OCI-M2 (cell line): ENCODE data around the gene TSPO2.
A peak's percentile ranks its signal among the peaks of the same experiment; 100 is the strongest.

Source experiments
- DNase-seq: peaks from one replicate; lab custom pipeline; 2025; ENCODE audit not compliant: unreplicated experiment; lab: John Stamatoyannopoulos, UW

The TSPO2 gene

DNA sequence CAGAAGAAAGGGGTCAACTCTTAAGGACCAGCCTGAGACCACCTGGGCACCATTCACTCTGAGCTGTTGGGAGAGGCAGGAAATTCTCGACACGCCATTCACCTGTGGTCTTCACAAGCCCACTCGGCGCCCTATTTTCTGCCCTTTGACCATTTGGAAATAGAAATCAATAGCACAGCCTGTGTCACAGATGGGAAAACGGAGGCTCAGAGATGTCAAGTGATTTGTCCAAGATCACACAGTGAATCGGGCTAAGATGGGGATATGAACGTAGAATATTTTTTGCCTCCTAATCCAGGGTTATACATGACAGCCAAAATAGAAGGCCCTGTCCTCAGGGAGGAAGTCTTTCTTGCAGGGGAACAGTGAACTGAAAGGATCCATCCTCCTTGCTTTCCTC lies 7.7 kb downstream of the TSPO2 start:
- DNase-seq: no peak

DNA sequence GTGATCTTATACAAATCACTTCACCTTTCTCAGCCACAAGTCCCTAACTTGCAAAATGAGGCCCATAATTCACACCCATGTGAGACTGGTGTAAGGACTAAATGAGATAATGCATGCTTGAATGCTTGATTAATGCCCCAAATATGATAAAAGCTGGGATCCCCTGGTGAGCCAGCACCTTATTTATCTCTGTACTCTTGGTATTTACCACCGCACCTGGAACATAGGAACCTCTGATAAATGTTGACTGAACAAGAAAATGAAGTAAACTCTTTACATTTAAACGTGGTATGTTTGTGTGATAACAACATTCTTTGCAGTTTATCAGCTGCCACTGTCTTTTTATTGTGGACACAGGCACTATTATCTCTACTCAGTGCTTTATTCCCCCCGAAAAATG lies 8.3 kb downstream of the TSPO2 start:
- no peak for DNase-seq

DNA sequence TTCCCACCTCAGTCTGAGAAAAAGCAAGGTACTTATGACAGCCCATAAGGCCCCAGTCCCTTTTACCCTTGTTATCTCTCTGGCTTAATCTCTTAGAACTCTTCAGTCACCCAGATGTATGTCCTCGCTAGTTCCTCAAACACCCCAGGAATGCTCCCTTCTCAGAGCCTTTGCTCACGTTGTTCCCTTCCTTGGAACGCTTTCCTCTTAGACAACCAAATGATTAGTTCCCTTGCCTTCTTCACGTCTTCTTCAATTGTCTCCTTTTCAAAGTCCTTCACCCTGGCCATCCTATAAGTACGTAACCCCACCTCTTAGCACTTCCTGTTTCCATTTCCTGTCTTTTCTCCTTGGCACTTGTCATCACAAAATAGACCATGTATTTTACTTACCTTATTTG lies 9.6 kb downstream of the TSPO2 start:
- no peak for DNase-seq

DNA sequence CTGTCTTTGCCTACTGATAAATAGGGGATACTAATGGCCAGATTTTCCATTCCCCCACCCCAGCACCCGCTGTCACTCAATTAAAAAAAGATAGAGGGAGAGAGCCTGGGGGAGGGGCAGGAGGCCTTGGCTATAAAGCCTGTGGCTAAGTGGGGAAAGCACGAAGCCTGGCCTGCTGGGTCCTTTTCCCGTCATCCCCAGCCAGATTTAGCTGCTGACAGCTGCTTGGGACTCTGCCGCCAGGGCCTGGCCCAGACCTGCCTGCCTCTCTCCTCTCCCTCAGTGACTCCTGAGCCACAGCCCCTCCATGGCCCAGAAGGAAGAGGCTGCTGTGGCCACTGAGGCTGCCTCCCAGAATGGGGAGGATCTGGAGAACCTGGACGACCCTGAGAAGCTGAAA lies 10.8 kb downstream of the TSPO2 start, which contains the start of gene APOBEC2:
APOBEC2 (plus strand) TSS at position 162 of the 400 bp plus-strand sequence; CDS start at position 308, 146 bp downstream.
- no peak for DNase-seq

DNA sequence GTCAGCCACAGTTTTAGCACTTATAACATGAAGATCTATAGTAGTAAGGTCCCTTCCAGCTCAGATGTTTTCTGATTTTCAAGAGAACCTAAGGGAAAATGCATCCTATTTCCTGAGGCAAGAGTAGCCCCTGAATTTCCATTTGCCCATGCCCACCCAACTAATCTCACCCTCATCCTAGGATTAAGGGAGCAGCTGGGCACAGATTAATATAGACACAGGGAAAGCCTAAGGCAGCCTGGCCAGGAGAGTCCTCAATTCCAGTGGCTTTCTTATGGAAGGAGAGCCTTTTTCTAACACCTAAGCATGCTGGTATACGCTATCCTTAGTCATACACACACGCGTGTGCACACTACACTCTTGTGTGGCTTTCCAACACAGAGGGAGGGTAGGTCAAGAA lies 12.2 kb downstream of the TSPO2 start:
- DNase-seq: no peak

DNA sequence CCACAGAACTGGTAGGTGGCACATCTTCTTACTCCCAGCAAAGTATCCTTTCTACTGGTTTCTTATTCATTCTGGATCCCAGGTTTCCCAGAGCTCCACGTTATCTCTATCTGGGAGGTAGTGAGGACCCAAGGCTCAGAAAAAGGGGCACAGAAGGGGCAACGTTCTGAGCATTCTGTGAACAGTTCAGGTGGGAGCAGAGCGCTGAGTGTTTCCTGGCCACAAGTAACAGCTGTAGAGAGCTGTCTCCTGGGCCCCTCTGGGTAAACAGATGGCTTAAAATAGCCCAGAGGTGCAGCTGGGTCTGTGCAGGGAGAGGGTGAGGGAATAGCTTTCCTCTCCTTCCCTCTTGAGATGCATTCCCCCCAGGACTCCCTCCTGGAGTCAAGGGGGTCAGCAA lies 12.9 kb downstream of the TSPO2 start:
- DNase-seq: no peak

DNA sequence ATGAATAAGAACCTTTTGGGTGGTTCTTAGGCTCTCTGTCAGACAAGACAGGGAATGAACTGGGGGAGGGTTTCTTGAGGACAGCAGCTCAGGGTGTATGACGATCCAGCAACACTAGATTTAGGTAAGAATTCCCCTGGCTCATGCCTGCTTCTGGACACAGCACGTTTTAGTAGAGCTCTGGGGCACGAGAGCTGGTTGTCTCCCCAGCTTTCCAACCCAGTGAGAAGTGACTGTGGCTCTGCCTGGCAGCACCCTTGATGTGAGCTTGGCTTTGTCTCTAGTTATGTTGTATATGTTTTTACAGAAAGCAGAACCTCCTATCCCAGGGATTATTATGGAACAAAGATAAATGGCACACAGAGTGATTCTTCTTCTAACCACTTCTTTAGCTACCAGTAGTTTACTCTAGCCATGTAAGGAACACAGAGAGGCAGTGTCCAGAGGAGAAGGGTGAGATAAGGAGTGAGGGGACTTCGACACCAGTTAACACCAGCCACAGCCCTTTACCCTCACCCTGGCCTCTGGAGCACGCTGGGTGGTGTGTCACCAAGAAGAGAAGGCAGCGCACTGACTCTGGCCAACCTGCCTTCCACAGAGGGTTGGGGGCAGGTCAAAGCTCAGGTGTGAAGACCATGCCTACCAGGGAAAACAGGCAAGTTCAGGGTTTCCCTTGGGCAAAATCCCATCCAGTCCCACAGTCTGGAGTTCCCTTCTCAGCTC lies 14.7 kb downstream of the TSPO2 start:
- DNase-seq: no peak

DNA sequence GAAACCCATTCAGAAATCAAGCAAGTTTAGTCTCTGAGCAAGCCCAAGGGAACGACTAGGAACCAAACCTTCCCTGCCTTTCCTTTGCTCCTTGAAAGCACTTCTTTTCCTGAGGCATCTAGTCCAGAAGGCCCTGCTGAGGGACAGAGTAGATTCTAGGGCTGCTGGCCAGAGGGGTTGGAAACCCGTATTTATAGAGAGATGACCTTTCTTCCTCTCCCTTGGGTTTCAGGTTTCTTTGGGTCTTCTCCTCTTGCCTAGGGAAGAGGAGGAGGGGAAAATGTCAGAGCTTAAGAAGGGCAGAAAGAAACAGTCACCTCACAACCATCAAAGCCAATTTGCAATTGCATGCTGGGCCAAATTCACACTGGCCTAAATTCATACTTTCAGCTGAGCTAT lies 16.5 kb downstream of the TSPO2 start:
- no peak for DNase-seq

DNA sequence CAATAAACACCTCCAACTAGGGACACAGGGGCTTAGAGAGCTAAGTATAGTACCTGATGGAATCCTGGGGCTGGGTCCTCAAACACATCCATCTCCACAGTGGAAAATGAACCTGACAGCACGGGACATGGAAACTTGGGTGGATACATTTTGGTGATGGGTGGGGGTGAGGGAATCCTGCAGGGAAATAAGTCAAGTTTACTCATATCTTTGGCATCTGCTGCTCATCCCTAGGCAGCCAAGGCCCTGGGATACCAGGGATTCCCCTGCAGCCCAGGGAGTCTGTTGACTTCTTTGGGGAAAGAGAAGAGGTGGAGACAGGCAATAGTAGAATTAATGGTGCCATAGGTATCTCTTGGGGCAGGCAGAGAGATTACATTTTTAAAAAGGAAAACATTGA lies 17.3 kb downstream of the TSPO2 start:
- no peak for DNase-seq

DNA sequence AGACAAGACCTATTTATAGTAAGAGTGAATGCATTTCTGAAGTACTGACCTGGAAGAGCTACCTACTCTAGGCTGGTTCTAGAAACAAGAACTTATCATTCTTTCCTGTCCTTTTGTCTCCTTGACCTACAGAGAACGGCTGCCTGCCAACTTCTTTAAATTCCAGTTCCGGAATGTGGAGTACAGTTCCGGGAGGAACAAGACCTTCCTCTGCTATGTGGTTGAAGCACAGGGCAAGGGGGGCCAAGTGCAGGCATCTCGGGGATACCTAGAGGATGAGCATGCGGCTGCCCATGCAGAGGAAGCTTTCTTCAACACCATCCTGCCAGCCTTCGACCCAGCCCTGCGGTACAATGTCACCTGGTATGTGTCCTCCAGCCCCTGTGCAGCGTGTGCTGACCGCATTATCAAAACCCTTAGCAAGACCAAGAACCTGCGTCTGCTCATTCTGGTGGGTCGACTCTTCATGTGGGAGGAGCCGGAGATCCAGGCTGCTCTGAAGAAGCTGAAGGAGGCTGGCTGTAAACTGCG lies 19.0 kb downstream of the TSPO2 start:
- DNase-seq: no peak

DNA sequence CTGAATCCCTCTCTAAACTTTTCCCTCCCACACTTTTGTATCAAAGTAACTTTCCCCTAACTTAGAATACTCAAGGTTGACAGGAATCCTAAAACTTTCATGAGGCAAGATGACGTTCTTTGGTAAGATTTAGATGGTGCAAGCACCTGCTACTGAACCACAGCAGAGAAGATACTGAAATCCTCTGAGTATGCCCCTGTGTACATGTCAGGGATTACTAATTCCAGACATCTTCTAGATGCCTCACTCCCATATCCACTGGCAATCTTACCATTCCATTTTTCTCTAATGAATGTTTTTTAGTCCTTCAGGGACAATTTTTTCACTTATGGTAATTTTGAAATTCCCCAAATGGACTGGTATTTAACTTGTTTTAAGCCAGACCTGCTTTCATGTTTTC lies 19.8 kb downstream of the TSPO2 start:
- no peak for DNase-seq

DNA sequence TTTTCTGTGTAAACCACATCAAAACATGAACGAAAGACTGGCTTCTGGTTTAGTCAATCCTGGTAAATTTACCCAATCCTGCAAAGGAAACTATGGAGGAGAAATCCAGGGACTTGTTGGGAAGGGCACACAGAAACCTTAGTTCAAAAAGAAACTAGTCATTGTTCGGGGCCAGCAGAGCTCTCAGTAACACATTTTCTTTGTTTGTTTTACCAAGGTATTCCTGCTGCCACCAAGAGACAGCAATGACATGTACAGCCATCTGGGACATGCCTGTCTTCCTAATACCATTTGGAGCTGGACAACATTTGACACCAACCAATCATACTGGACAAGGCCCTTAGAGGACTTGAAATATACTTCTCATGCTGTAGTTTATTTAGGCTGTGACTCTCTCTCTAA lies 21.6 kb downstream of the TSPO2 start:
- DNase-seq: no peak

DNA sequence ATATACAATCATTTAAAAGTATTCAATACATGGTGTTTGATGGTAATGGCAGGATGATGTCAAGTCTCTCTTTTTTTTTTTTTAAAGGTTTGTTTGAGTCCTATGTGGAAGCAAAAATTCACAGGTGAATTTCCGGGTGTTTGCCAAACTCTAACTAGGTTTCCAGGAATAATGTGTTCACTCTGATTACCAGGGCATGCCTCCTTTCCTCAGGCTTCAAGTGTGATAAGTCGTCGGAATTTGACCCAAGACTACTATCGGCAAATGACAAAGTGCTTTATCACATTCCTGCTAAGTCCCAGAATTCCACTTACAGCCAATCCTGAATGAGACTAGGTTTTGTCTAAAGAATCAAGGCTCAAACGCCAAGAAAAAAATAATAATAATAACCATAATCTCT lies 22.6 kb downstream of the TSPO2 start:
- DNase-seq: no peak

DNA sequence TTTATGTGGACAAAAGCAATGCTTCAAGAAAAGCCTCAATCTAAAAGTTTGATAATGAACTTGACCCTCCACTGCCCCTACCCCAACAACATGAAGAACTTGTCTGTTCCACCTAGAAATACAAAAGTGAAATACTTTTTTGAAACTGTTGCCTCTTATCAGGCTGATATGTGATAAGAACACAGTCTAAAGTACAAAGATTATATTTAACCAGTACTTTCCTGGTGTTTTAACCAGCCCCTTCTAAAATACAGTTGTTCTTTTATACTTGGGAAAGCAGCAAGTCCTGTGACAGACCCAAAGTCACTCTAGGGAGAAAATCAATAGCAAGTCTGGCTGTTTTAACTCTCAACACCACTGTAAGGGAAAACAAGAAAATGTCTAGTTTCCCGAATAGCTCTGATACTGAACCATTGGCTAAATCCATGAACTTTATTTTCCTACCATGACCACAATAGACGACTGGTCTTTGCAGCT lies 23.3 kb downstream of the TSPO2 start:
- no peak for DNase-seq

DNA sequence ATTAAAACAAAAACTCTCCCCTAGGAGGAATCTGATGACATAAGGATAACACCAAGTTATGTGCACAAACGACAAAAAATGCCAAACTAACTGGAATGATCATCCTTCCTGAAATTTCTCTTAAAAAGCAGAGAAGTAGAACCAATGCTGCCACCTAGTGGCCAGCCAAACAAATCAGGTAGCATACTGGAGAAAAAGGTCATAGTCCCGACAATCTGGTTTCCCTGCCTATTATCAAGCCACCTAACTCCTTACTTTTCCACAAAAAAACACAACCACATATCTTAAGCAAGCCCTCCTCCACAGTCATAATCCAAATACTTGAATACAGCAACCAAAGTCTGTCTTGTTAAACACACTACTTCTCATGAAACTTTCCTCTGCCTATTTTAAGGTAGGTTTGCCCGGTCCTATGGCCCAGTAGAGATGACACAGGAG lies 24.6 kb downstream of the TSPO2 start:
- DNase-seq: no peak

DNA sequence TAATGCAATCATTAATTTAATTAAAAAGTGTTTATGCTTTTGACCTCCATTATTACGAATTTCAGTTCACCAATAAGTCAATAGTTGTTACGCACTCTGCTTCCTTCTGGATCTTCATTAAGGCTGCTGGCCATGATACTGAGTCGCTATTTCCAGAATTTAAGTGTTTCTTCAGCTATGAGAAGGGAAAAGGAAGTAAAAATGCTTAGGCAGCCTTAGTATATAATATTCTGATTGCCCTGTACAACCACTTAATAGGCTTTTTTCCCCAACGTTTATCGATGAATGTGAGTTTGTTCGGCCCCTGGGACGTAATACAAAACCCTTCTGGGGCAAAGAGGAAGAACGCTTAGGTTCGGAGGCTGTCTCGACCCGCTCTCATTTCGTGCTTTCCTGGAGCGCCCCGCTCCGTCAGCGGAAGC lies 29.2 kb downstream of the TSPO2 start:
- DNase-seq: no peak

DNA sequence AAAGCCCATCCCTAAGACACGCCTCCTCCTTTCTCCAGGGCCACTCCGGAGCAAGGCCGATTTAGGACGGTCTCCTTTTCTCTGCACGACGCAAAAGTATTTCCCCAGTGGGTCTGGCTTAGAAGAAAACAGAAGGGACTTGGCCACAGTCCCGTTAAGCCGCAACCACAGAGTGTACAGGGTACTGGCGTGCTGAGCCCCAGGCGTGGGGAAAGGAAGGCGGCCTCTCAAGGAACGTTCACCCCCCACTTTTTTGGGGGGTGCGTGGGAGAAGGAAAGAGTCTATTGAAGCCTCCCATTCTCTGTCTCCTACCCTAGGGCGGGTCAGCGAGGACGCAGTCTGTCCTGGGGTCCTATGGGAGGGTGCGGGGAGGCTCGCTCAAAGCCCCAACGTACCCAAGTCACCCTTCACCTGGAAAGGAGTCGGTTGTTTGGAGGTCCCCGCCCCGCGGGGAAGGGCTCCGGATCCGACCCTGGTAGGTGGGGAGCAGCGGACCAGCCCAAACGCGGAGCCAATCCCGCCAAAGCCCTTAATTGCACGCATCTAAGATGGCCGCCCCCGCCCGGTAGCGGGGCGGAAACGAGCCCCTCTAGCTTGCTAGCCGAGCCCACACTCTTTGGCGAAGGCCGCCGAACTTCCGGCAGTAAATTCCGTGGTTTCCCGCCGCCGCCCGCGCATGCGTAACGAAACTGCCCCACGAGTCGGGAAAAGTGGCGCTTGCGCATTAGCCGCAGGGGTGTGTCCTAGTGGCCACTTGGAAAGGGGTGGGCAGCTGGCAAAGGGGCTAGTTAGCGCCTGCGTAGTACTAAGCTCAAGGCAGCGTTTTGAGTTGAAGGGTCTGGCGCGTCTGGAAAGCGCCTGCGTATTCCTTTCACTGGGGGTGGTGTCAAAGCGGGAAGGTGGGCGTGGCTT lies 29.9 kb downstream of the TSPO2 start, which contains the start of gene OARD1:
OARD1 (minus strand) TSS at position 434 of the 913 bp plus-strand sequence. CDS start 722 bp downstream, outside the sequence.
- peak; percentile 97 for DNase-seq

DNA sequence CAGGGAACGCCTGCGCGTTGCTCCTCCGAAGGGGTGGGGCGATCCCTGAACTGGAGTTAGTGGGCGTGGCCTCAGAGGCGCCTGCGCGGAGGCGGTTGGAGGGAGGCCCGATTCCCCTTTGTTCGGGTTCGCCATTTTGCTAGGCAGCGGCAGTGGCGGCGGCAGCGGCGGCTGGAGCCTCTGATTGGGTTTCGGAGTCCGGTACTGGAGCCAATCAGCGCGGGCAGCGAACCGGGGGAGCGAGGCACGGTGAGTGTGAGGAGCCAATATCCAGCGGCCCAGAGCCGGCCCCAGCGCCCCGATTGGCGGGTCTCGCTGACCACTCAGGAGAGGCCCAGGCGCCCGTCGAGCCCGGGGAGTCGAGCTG lies 30.6 kb downstream of the TSPO2 start, which contains the start of gene NFYA:
NFYA (plus strand) TSS at position 139 of the 367 bp plus-strand sequence. CDS start 6,116 bp downstream, outside the sequence.
- DNase-seq: no peak

DNA sequence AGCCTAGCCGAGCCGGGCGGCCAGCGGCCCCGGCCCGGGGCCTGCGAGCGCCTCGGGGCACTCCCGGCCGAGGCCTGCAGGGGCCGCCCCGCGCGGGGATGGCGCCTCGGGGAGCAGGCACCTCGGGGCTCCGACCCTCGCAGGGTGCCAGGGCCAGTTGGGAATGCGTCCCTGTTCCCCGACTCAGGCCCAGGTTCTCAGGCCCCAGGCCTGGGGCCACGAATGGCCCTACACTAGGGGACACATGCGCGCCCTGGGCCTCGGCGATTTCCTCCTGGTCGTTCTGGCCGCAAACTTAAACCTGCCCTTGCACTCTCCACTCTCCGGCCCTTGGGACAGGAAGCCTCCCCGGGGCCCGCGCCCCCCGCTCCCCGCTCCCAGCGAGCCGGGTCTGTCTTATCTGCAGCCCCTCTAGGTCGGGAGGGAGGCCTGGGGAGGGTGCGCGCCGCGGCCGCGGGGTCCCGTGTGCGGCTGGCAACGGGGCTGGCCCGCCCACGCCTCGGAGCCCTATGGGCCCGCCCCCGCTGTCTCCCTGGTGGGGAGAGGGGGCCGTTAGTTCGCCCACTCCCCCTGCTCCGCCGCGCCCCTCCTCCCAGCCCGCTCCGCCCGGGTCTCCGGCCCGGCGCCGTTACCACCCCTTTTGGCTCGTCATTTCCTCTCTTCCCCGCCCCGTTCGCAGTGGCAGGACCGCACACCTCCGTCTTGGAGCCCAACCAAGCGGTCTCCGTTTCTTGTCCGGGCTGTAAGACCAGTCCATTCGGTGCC lies 31.1 kb downstream of the TSPO2 start:
- peak; percentile 42 for DNase-seq

DNA sequence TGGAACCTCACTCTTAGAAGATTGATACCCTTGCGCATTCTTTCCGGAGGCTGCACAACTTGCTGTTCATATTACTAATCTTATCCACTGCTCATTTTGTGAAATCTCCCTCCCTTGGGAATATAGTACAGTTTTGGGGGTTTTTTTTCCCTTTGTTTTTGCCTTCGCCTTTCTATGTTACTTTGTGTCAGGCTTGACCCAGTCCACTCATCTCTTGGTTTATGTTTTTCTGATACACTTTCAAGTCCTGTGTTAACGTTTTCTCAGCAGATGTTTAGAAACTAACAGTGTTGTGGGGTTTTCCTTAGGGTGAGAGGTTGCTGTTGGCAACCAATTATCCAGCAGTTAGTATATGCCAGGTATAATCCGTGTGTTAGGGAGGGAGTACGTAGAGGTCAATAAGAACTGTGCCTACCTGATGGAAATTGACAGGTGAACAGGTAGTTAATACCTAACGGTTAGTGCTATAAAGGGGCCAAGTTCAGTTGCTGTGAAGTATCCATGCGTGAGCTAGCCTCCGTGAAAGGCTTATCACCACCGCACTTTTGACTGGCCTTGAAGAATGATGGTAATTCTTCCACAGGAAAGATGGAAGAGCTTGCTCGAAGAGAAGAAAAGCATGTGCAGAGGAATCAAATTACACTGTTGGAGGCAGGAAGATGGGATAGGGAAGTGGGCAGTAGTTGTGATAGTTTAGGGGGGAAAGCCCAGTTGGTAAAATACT lies 31.9 kb downstream of the TSPO2 start:
- no peak for DNase-seq
